B cell (primary cell): Measurements from ENCODE around the gene PGK2. TPM values are rescaled to one million over a fixed set of nuclear protein-coding genes. Genes with fewer than 3 reads are reported as not detected.

ENCODE experiments used
- ATAC-seq: fragments of 200-7000 bp; cut with Tn5 transposase; one replicate; pipeline ENCODE4 v1.10.0; 2021; ENCODE audit warnings: low read depth, mild to moderate bottlenecking, moderate number of reproducible peaks, moderate library complexity
- CTCF ChIA-PET: fragments of 350-600 bp; sonication (Branson Sonifier 250); formaldehyde crosslinking; loops from one replicate; lab custom pipeline; 2021; ENCODE audit warnings: antibody characterized with exemption, inconsistent platforms; lab: Charles Lee
- POLR2A ChIA-PET: fragments of 350-600 bp; sonication (Branson Sonifier 250); formaldehyde crosslinking; loops from one replicate; lab custom pipeline; 2021; ENCODE audit warnings: antibody characterized with exemption; lab: Charles Lee
- DNase-seq: peaks from one replicate; pipeline ENCODE4 v3.0.0; 2013
- H2AFZ ChIP-seq: 2 replicates; pipeline ENCODE4 v1.6.1; 2012; ENCODE audit warnings: mild to moderate bottlenecking, low read depth, low read length; ENCODE audit not compliant: insufficient read depth, poor library complexity, severe bottlenecking
- H3K27ac ChIP-seq, 2 donors: 1 replicate in 1 of 2; 2 replicates in 1 of 2; pipeline ENCODE4 v1.5.1; 2012 to 2013; ENCODE audit warnings: low read length in 2 of 2, mild to moderate bottlenecking in 2 of 2, moderate library complexity in 1 of 2
- H3K27me3 ChIP-seq, 4 experiments: fragments of 200-600 bp in 1 of 4; sonication (generic) in 1 of 4; replicated peaks in 1 of 4; 1 replicate in 2 of 4; 2 replicates in 2 of 4; pipeline versions ENCODE4 v1.6.1 to v1.7.0; 2013 to 2016; ENCODE audit warnings: low read length in 3 of 4, mild to moderate bottlenecking in 2 of 4, mixed read lengths in 1 of 4, moderate library complexity in 1 of 4; ENCODE audit not compliant: insufficient read depth in 4 of 4, control insufficient read depth in 3 of 4; ENCODE audit errors: control extremely low read depth in 1 of 4
- H3K36me3 ChIP-seq, 2 experiments: replicated peaks in 1 of 2; 1 replicate in 1 of 2; 2 replicates in 1 of 2; pipeline versions ENCODE4 v1.6.1 to v1.7.1; 2013; ENCODE audit warnings: low read length in 1 of 2; ENCODE audit not compliant: insufficient read depth in 2 of 2, control insufficient read depth in 1 of 2; ENCODE audit errors: control extremely low read depth in 1 of 2, extremely low read depth in 1 of 2
- H3K4me1 ChIP-seq, 2 donors: fragments of 200-600 bp in 1 of 2; sonication (generic) in 1 of 2; 1 replicate in 1 of 2; 2 replicates in 1 of 2; pipeline versions ENCODE4 v1.5.1 to v1.6.1; 2013 to 2017; ENCODE audit warnings: low read length in 2 of 2; ENCODE audit not compliant: control insufficient read depth in 2 of 2, insufficient read depth in 2 of 2
- H3K4me2 ChIP-seq: replicated peaks from 2 replicates; pipeline ENCODE3; 2012; ENCODE audit warnings: mild to moderate bottlenecking, low read depth, low read length; ENCODE audit not compliant: poor library complexity, severe bottlenecking
- H3K4me3 ChIP-seq, 5 experiments: fragments of 200-600 bp in 1 of 5; sonication (generic) in 1 of 5; 1 replicate in 3 of 5; 2 replicates in 2 of 5; pipeline versions ENCODE4 v1.5.1 to v1.7.0; 2011 to 2016; ENCODE audit warnings: low read length in 4 of 5, mild to moderate bottlenecking in 4 of 5, low read depth in 2 of 5, control low read depth in 1 of 5, moderate library complexity in 1 of 5; ENCODE audit not compliant: insufficient read depth in 1 of 5; ENCODE audit errors: control extremely low read depth in 1 of 5, extremely low read depth in 1 of 5
- H3K79me2 ChIP-seq: fragments of 200-600 bp; sonication (generic); one replicate; pipeline ENCODE4 v1.6.0; 2016; ENCODE audit warnings: low read length; ENCODE audit not compliant: control insufficient read depth, insufficient read depth
- H3K9ac ChIP-seq: fragments of 200-600 bp; sonication (generic); 2 replicates; pipeline ENCODE4 v1.6.1; 2017; ENCODE audit warnings: mild to moderate bottlenecking, low read length, moderate library complexity
- H3K9me3 ChIP-seq, 3 donors: one replicate each; pipeline versions ENCODE4 v1.6.1 to v1.7.1; 2013; ENCODE audit warnings: low read length in 2 of 3; ENCODE audit not compliant: control insufficient read depth in 2 of 3, insufficient read depth in 1 of 3; ENCODE audit errors: control extremely low read depth in 1 of 3
- H4K20me1 ChIP-seq: 2 replicates; pipeline ENCODE4 v1.6.0; 2012; ENCODE audit warnings: mild to moderate bottlenecking, low read length; ENCODE audit not compliant: insufficient read depth, control insufficient read depth, poor library complexity, severe bottlenecking
- H3K27ac Mint-ChIP-seq: one replicate; pipeline ENCODE4 v1.8.0; 2021; ENCODE audit warnings: mixed read lengths
- H3K27me3 Mint-ChIP-seq: one replicate; pipeline ENCODE4 v1.8.0; 2021; ENCODE audit warnings: mixed read lengths
- H3K4me1 Mint-ChIP-seq: one replicate; pipeline ENCODE4 v1.8.0; 2021; ENCODE audit warnings: mixed read lengths
- H3K4me3 Mint-ChIP-seq: one replicate; pipeline ENCODE4 v1.8.0; 2021; ENCODE audit warnings: mixed read lengths
- H3K9me3 Mint-ChIP-seq: one replicate; pipeline ENCODE4 v1.8.0; 2022; ENCODE audit warnings: mixed read lengths; ENCODE audit not compliant: insufficient read depth
- CTCF ChIP-seq: fragments of 200-600 bp; IDR thresholded peaks from one replicate; pipeline ENCODE4 v1.8.0; 2022; ENCODE audit warnings: antibody characterized with exemption, mild to moderate bottlenecking
- EZH2 ChIP-seq: IDR thresholded peaks from 2 replicates; pipeline ENCODE4 v1.6.1; 2012; ENCODE audit warnings: borderline replicate concordance, low read depth, mild to moderate bottlenecking, moderate library complexity, low read length; ENCODE audit not compliant: insufficient read depth, poor library complexity, severe bottlenecking
- WGBS: methylation state at CpG from one replicate; pipeline ENCODE4 v1.1.5; 2013; ENCODE audit warnings: missing lambda C conversion rate; ENCODE audit not compliant: insufficient coverage; 5-methylcytosine and 5-hydroxymethylcytosine counted together
- intact Hi-C: fragments of 100-400 bp; cut with micrococcal nuclease; formaldehyde crosslinking; loops from one replicate; pipeline ENCODE4 v1.10.0; 2022
- polyA plus RNA-seq: library from polyadenylated mRNA; depleted of rRNA; stranded (reverse); fragments of >200 nt; gene quantifications from 2 replicates; pipeline ENCODE4 v1.2.3, GENCODE V29; 2012
- total RNA-seq, 2 donors: library from RNA; stranded (reverse); fragments of 120-200 nt in 1 of 2; gene quantifications; 1 replicate in 1 of 2; 2 replicates in 1 of 2; pipeline versions ENCODE4 v1.2.3 to v1.2.4, GENCODE V29; 2013 to 2022

Gene PGK2
- total and polyA plus RNA-seq, 2 donors (not counting 1 experiment from before 2014, with no cell fraction given) = not detected

GRCh38 chr6:49782725-49783124, 4.4 kb downstream of the PGK2 start:
- H3K4me3 ChIP-seq = no peak overlapping the region
- no peaks in the 10 kb centered on the region for H3K27me3 ChIP-seq
- 100% methylated on average over 1 of the region's 7 CpGs for WGBS
- Mint-ChIP-seq H3K4me1 (no peaks in the 10 kb centered on the region), H3K27me3 (no peaks in the 10 kb centered on the region), H3K9me3 (peaks cover 1% of the 10 kb centered on the region), H3K4me3 (no peak overlapping the region), H3K27ac (no peak overlapping the region)
- no peak overlapping the region for H3K27ac ChIP-seq
- ChIA-PET POLR2A (no interaction called here), CTCF (no interaction called here)
- no peak overlapping the region for H3K9ac ChIP-seq
- ATAC-seq (no peak), DNase-seq (no peak)
- no peaks in the 10 kb centered on the region for H3K79me2 ChIP-seq
- H3K4me1 ChIP-seq = no peaks in the 10 kb centered on the region
- H3K4me2 ChIP-seq = no peak overlapping the region
- H2AFZ ChIP-seq = no peak overlapping the region
- no peaks in the 10 kb centered on the region for H4K20me1 ChIP-seq
- no peak for TF ChIP-seq EZH2
- no peak for TF ChIP-seq CTCF
- intact Hi-C loops = no loop called here
- no peaks in the 10 kb centered on the region for H3K36me3 ChIP-seq
- H3K9me3 ChIP-seq = no peaks in the 10 kb centered on the region

- Mint-ChIP-seq H3K4me1 (no peaks in the 10 kb centered on the region), H3K27ac (no peak overlapping the region), H3K9me3 (no peaks in the 10 kb centered on the region), H3K4me3 (no peak overlapping the region), H3K27me3 (no peaks in the 10 kb centered on the region)
- DNase-seq (no peak), ATAC-seq (no peak)
- H3K9me3 ChIP-seq = no peaks in the 10 kb centered on the region
- POLR2A ChIA-PET = no interaction called here
- CTCF ChIA-PET = no interaction called here
- no peak overlapping the region for H3K27ac ChIP-seq
- no CpG with 5 or more reads among the region's 1 CpG for WGBS
- intact Hi-C loops = no loop called here
- no peak overlapping the region for H3K4me2 ChIP-seq
- no peaks in the 10 kb centered on the region for H3K4me1 ChIP-seq
- H2AFZ ChIP-seq = no peak overlapping the region
- H3K27me3 ChIP-seq = no peaks in the 10 kb centered on the region
- no peak overlapping the region for H3K4me3 ChIP-seq
- no peak for TF ChIP-seq CTCF
- TF ChIP-seq EZH2 = no peak
- no peaks in the 10 kb centered on the region for H3K79me2 ChIP-seq
- no peak overlapping the region for H3K9ac ChIP-seq
- H4K20me1 ChIP-seq = no peaks in the 10 kb centered on the region
- H3K36me3 ChIP-seq = no peaks in the 10 kb centered on the region
Measured at GRCh38 chr6:49782293-49782692, 4.8 kb downstream of the PGK2 start.
